PC-3 (cell line): ENCODE data around the gene CHRM4. TPM values are rescaled to one million over a fixed set of nuclear protein-coding genes. Genes with fewer than 3 reads are reported as not detected.

Source experiments
- ATAC-seq: fragments of 200-7000 bp; cut with Tn5 transposase; 2 replicates; pipeline ENCODE4 v1.9.1; 2020; ENCODE audit warnings: mild to moderate bottlenecking, moderate library complexity
- BruUV-seq: library from RNA; stranded (reverse); fragments of 400-500 nt; replicated peaks from 2 replicates; lab custom pipeline; 2021; lab: Mats Ljungman, UMichigan
- CTCF ChIA-PET: fragments of 300-600 bp; sonication (Branson Sonifier 250); formaldehyde crosslinking; loops from one replicate; lab custom pipeline; 2022; ENCODE audit warnings: antibody characterized with exemption; lab: Charles Lee
- POLR2A ChIA-PET: fragments of 300-600 bp; sonication (Branson Sonifier 250); formaldehyde crosslinking; loops from one replicate; lab custom pipeline; 2022; ENCODE audit warnings: antibody characterized with exemption; ENCODE audit not compliant: unreplicated experiment; lab: Charles Lee
- DNase-seq: peaks from one replicate; pipeline ENCODE4 v3.0.0-alpha.2; 2015
- H2AFZ ChIP-seq: fragments of 300-600 bp; sonication (generic); 2 replicates; pipeline ENCODE4 v1.6.0; 2016; ENCODE audit warnings: antibody characterized with exemption, low read length
- H3F3A ChIP-seq: fragments of 300-600 bp; sonication (generic); one replicate; pipeline ENCODE4 v1.6.0; 2017; ENCODE audit warnings: antibody characterized with exemption, low read length, control low read depth, mild to moderate bottlenecking; ENCODE audit not compliant: unreplicated experiment
- H3K27ac ChIP-seq: fragments of 300-600 bp; sonication (generic); 2 replicates; pipeline ENCODE4 v1.5.1; 2016; ENCODE audit warnings: mild to moderate bottlenecking, low read length
- H3K27me3 ChIP-seq: fragments of 300-600 bp; sonication (generic); 2 replicates; pipeline ENCODE4 v1.6.1; 2016; ENCODE audit warnings: low read length, mixed read lengths
- H3K36me3 ChIP-seq: fragments of 300-600 bp; sonication (generic); 2 replicates; pipeline ENCODE4 v1.6.1; 2016; ENCODE audit warnings: low read depth, mixed run types, low read length, mixed read lengths
- H3K4me1 ChIP-seq: fragments of 300-600 bp; sonication (generic); 2 replicates; pipeline ENCODE4 v1.5.1; 2016; ENCODE audit warnings: low read length; ENCODE audit not compliant: insufficient read depth
- H3K4me2 ChIP-seq: fragments of 300-600 bp; sonication (generic); 2 replicates; pipeline ENCODE4 v1.6.0; 2016; ENCODE audit warnings: low read length
- H3K4me3 ChIP-seq: fragments of 300-600 bp; sonication (generic); 2 replicates; pipeline ENCODE4 v1.5.1; 2016; ENCODE audit warnings: mild to moderate bottlenecking, low read length, mixed read lengths
- H3K79me2 ChIP-seq: fragments of 300-600 bp; sonication (generic); 2 replicates; pipeline ENCODE4 v1.6.1; 2017; ENCODE audit warnings: low read length, mixed read lengths
- H3K9ac ChIP-seq: fragments of 300-600 bp; sonication (generic); 2 replicates; pipeline ENCODE4 v1.6.0; 2016; ENCODE audit warnings: mild to moderate bottlenecking, low read length
- H3K9me2 ChIP-seq: fragments of 300-600 bp; sonication (generic); replicated peaks from 2 replicates; pipeline ENCODE4 v1.6.1; 2016; ENCODE audit warnings: mixed run types, low read length, mixed read lengths
- H3K9me3 ChIP-seq: fragments of 300-600 bp; sonication (generic); 2 replicates; pipeline ENCODE4 v1.6.1; 2016; ENCODE audit warnings: low read length, mixed read lengths
- H4K20me1 ChIP-seq: fragments of 300-600 bp; sonication (generic); 2 replicates; pipeline ENCODE4 v1.6.1; 2016; ENCODE audit warnings: low read length, mixed read lengths
- CTCF ChIP-seq: fragments of 300-600 bp; sonication (generic); conservative IDR thresholded peaks from 2 replicates; pipeline ENCODE4 v1.5.1; 2017; ENCODE audit warnings: antibody characterized with exemption, low read depth, mild to moderate bottlenecking, low read length
- EZH2 ChIP-seq: fragments of 300-600 bp; sonication (generic); IDR thresholded peaks from one replicate; pipeline ENCODE4 v1.6.1; 2017; ENCODE audit warnings: antibody characterized with exemption, mild to moderate bottlenecking, low read length; ENCODE audit not compliant: unreplicated experiment
- EZH2phosphoT487 ChIP-seq: fragments of 300-600 bp; sonication (generic); IDR thresholded peaks from 2 replicates; pipeline ENCODE4 v1.6.1; 2018; ENCODE audit warnings: mild to moderate bottlenecking, antibody characterized with exemption, low read length, borderline replicate concordance
- intact Hi-C: fragments of 100-400 bp; cut with micrococcal nuclease; formaldehyde crosslinking; loops from 2 replicates; pipeline ENCODE4 v1.9.0; 2023
- total RNA-seq: library from RNA; depleted of rRNA; stranded (reverse); fragments of >200 nt; gene quantifications from 2 replicates; pipeline ENCODE4 v1.2.3, GENCODE V29; 2014

Gene CHRM4
- total RNA-seq, 1 experiment from 2014 or later = not detected

- Histone ChIP-seq H3K4me2 (no peak overlapping the region), H3K4me1 (peaks cover 15% of the 10 kb centered on the region), H3K36me3 (no peaks in the 10 kb centered on the region), H3F3A (no peaks in the 10 kb centered on the region), H3K27me3 (no peaks in the 10 kb centered on the region), H4K20me1 (no peaks in the 10 kb centered on the region), H3K4me3 (no peak overlapping the region), H3K79me2 (no peaks in the 10 kb centered on the region), H3K27ac (no peak overlapping the region), H3K9ac (no peak overlapping the region), H2AFZ (no peak overlapping the region), H3K9me2 (no peaks in the 10 kb centered on the region), H3K9me3 (no peaks in the 10 kb centered on the region)
- TF ChIP-seq EZH2 (no peak), EZH2phosphoT487 (no peak), CTCF (peak; percentile 47)
- intact Hi-C loops = no loop called here
- CTCF ChIA-PET = no interaction called here
- BruUV-seq = no TSS peak
- ATAC-seq (no peak), DNase-seq (no peak)
- POLR2A ChIA-PET = no interaction called here
Measured at GRCh38 chr11:46410021-46410420, 18.4 kb upstream of the CHRM4 start.

- Histone ChIP-seq H3K4me2 (no peak overlapping the region), H3K36me3 (no peaks in the 10 kb centered on the region), H3F3A (no peaks in the 10 kb centered on the region), H3K79me2 (no peaks in the 10 kb centered on the region), H3K27me3 (no peaks in the 10 kb centered on the region), H2AFZ (no peak overlapping the region), H3K4me3 (no peak overlapping the region), H4K20me1 (no peaks in the 10 kb centered on the region), H3K9me2 (no peaks in the 10 kb centered on the region), H3K9me3 (no peaks in the 10 kb centered on the region), H3K9ac (no peak overlapping the region), H3K4me1 (peaks cover under 1% of the 10 kb centered on the region; the same call in 1 of the 2 replicates), H3K27ac (no peak overlapping the region)
- no peak for DNase-seq
- CTCF ChIA-PET = no interaction called here
- intact Hi-C loops = no loop called here
- ATAC-seq = no peak
- POLR2A ChIA-PET = no interaction called here
- TF ChIP-seq CTCF (no peak), EZH2 (no peak)
- no TSS peak for BruUV-seq
Measured at GRCh38 chr11:46408407-46408986, 16.9 kb upstream of the CHRM4 start.

GRCh38 chr11:46407635-46408034 lies 16.1 kb upstream of the CHRM4 start:
- Histone ChIP-seq H3K9me3 (no peaks in the 10 kb centered on the region), H3K4me2 (no peak overlapping the region), H2AFZ (no peak overlapping the region), H3K4me3 (no peak overlapping the region), H3K79me2 (no peaks in the 10 kb centered on the region), H3K9me2 (no peaks in the 10 kb centered on the region), H3K4me1 (no peaks in the 10 kb centered on the region), H4K20me1 (no peaks in the 10 kb centered on the region), H3F3A (no peaks in the 10 kb centered on the region), H3K27me3 (no peaks in the 10 kb centered on the region), H3K27ac (no peak overlapping the region), H3K9ac (no peak overlapping the region), H3K36me3 (no peaks in the 10 kb centered on the region)
- POLR2A ChIA-PET = no interaction called here
- DNase-seq (no peak), ATAC-seq (no peak)
- CTCF ChIA-PET = no interaction called here
- intact Hi-C loops = no loop called here
- BruUV-seq = no TSS peak
- TF ChIP-seq CTCF = no peak
- no peak for TF ChIP-seq EZH2phosphoT487
- no peak for TF ChIP-seq EZH2
